Measurements from ENCODE around the gene SESN3. TPM values are rescaled to one million over a fixed set of nuclear protein-coding genes. Genes with fewer than 3 reads are reported as not detected.

The SESN3 gene
- polyA plus RNA-seq, 4 donors = 3.5 to 60.1 (median 5.3) TPM

DNA sequence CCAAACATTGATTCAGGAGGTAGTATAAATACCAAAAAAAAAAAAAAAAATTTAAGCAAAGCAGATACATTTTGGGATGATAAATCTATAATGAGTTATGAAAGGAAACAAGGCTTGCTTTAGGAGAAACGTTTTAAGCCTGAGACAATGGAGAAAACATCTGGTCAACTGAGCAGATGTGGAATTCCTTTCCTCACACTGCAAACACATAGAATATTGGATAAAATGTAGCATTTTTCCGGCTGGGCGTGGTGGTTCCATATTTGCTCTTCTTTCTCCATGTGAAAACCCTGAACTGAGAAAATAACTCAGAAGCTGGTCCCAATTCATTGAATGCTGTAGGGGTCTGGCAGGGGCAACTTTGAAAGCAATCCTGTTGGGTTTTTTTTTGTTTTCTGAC lies 107.4 kb downstream of the SESN3 start:
- Histone ChIP-seq H3K27me3 (ENCODE audit: control insufficient read depth in 3 of 3, insufficient read depth in 3 of 3, low read length in 3 of 3) (no peaks in the 10 kb centered on the region), H3K36me3 (ENCODE audit: control insufficient read depth in 3 of 3, insufficient read depth in 2 of 3, low read depth in 1 of 3, low read length in 3 of 3) (peaks cover 0 to 8% (median 3%) of the 10 kb centered on the region in 3 donors), H3K4me3 (ENCODE audit: low read depth in 1 of 3, low read length in 3 of 3) (no peak overlapping the region), H3K4me1 (ENCODE audit: control insufficient read depth in 3 of 3, insufficient read depth in 2 of 3, low read depth in 1 of 3, low read length in 2 of 3) (no peaks in the 10 kb centered on the region), H3K27ac (ENCODE audit: low read depth in 1 of 3, low read length in 2 of 3) (no peak overlapping the region), H3K9me3 (ENCODE audit: control insufficient read depth in 2 of 2, insufficient read depth in 1 of 2, low read depth in 1 of 2, low read length in 1 of 2) (no peaks in the 10 kb centered on the region)
- 73 to 88% (median 83%) methylated on average over 3 of the region's 3 CpGs for WGBS, 3 donors
- no peak for FAIRE-seq
- DNase-seq = no peak

DNA sequence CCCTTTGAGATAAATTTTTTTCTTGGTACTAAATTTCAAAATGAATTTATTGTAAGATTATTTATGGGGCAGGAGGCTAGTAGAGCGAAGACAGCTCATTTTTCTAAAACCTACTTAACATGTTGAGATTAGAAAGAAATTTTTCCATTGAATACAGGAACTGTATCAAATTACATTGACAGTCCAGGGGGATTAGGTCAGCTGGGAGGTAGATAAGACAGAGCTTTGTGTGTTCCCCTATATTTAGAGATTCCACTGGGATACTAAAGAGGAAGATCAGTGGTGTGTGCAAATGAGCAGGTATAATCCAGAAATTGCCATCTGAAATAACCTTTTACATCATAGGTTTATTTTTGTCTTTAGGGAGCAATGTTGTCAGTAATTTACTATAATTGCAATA lies 109.3 kb downstream of the SESN3 start:
- Histone ChIP-seq H3K9me3 (ENCODE audit: control insufficient read depth in 2 of 2, insufficient read depth in 1 of 2, low read depth in 1 of 2, low read length in 1 of 2) (no peaks in the 10 kb centered on the region), H3K27ac (ENCODE audit: low read depth in 1 of 3, low read length in 2 of 3) (no peak overlapping the region), H3K4me3 (ENCODE audit: low read depth in 1 of 3, low read length in 3 of 3) (no peak overlapping the region), H3K36me3 (ENCODE audit: control insufficient read depth in 3 of 3, insufficient read depth in 2 of 3, low read depth in 1 of 3, low read length in 3 of 3) (peaks cover 0 to 3% (median 0%) of the 10 kb centered on the region in 3 donors), H3K4me1 (ENCODE audit: control insufficient read depth in 3 of 3, insufficient read depth in 2 of 3, low read depth in 1 of 3, low read length in 2 of 3) (no peaks in the 10 kb centered on the region), H3K27me3 (ENCODE audit: control insufficient read depth in 3 of 3, insufficient read depth in 3 of 3, low read length in 3 of 3) (no peaks in the 10 kb centered on the region)
- DNase-seq = no peak
- FAIRE-seq = no peak
- WGBS, 3 donors = 95 to 97% (median 96%) methylated on average over 1 of the region's 1 CpG

DNA sequence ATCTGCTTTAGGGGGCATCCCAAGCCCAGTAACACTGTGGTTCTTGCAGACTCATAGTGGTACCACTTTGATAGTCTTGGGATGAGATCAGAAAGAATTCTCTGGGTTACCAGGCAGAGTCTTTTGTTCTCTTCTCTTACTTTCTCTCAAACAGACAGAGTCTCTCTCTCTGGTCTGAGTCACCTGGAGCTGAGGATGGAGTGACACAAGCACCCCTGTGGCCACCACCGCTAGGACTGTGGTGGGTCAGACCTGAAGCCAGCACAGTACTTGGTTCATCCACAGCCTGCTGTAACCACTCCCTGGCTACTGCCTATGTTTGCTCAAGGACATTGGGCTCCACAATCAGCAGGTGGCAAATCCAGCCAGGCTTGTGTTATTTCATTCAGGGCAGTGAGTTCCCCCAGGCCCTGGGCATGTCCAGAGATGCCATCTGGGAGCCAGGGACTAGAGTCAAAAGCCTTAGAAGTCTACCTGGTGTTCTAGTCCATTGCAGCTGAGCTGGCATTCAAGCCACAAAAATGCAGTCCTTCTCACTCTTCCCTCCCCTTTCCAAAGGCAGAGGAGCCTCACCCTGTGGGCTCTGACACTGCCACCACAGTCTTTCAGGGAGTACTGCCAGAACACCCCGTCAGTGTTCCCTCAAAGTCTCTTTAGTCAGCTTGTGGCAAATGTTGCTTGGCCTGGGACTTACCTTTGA lies 111.5 kb downstream of the SESN3 start:
- WGBS, 3 donors = 89 to 95% (median 90%) methylated on average over 2 of the region's 2 CpGs
- peaks cover 0 to 3% (median 0%) of the 10 kb centered on the region in 3 donors for H3K36me3 ChIP-seq (ENCODE audit: control insufficient read depth in 3 of 3, insufficient read depth in 2 of 3, low read depth in 1 of 3, low read length in 3 of 3)
- no peak for FAIRE-seq
- H3K27ac ChIP-seq (ENCODE audit: low read depth in 1 of 3, low read length in 2 of 3) = no peak overlapping the region
- DNase-seq = no peak
- H3K27me3 ChIP-seq (ENCODE audit: control insufficient read depth in 3 of 3, insufficient read depth in 3 of 3, low read length in 3 of 3) = no peaks in the 10 kb centered on the region
- no peaks in the 10 kb centered on the region for H3K4me1 ChIP-seq (ENCODE audit: control insufficient read depth in 3 of 3, insufficient read depth in 2 of 3, low read depth in 1 of 3, low read length in 2 of 3)
- H3K4me3 ChIP-seq (ENCODE audit: low read depth in 1 of 3, low read length in 3 of 3) = no peak overlapping the region
- H3K9me3 ChIP-seq (ENCODE audit: control insufficient read depth in 2 of 2, insufficient read depth in 1 of 2, low read depth in 1 of 2, low read length in 1 of 2) = no peaks in the 10 kb centered on the region

DNA sequence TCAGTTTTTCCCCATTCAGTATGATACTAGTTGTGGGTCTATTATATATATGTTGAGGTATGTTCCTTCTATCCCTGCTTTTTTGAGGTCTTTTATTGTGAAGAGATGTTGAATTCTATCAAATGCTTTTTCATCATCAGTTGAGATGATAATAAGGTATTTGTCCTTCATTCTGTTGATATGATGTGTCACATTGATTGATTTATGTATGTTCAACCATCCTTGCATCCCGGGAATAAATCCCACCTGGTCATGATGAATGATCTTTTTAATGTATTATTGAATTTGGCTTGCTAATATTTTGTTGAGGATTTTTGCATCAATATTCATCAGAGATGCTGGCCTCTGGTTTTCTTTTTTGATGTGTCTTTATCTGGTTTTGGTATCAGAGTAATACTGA lies 115.4 kb downstream of the SESN3 start:
- 60 to 86% (median 83%) methylated on average over 1 of the region's 1 CpG for WGBS, 3 donors
- Histone ChIP-seq H3K36me3 (ENCODE audit: control insufficient read depth in 3 of 3, insufficient read depth in 2 of 3, low read depth in 1 of 3, low read length in 3 of 3) (peaks cover 0 to 10% (median 0%) of the 10 kb centered on the region in 3 donors), H3K27me3 (ENCODE audit: control insufficient read depth in 3 of 3, insufficient read depth in 3 of 3, low read length in 3 of 3) (no peaks in the 10 kb centered on the region), H3K4me1 (ENCODE audit: control insufficient read depth in 3 of 3, insufficient read depth in 2 of 3, low read depth in 1 of 3, low read length in 2 of 3) (no peaks in the 10 kb centered on the region), H3K27ac (ENCODE audit: low read depth in 1 of 3, low read length in 2 of 3) (no peak overlapping the region), H3K4me3 (ENCODE audit: low read depth in 1 of 3, low read length in 3 of 3) (no peak overlapping the region), H3K9me3 (ENCODE audit: control insufficient read depth in 2 of 2, insufficient read depth in 1 of 2, low read depth in 1 of 2, low read length in 1 of 2) (no peaks in the 10 kb centered on the region)
- no peak for DNase-seq
- FAIRE-seq = no peak

Other genes with a start within 250 kb of the SESN3 start
- under 1 TPM in 1 of 4 donors, not detected in 3; 0.49 TPM for gene KDM4E, start 205.9 kb downstream of the SESN3 start, polyA plus RNA-seq
- not detected for gene KDM4F, start 181.8 kb downstream of the SESN3 start, polyA plus RNA-seq
- gene SRSF8, start 164.3 kb downstream of the SESN3 start, polyA plus RNA-seq = 10 to 100 TPM; 29.3 to 52.2 (median 34.6) TPM
- gene ENDOD1, start 141.4 kb downstream of the SESN3 start, polyA plus RNA-seq = 10 to 100 TPM in 2 of 4 donors, 1 to 10 TPM in 2; 4.3 to 38.2 (median 12.2) TPM